HEK293 (cell line): Measurements from ENCODE around the gene CA5B.

Experiments used
- CTCF ChIA-PET: fragments of 350-600 bp; formaldehyde crosslinking; extraction: SDS; loops from one replicate; lab custom pipeline; 2021; ENCODE audit warnings: antibody characterized with exemption; lab: Yijun Ruan, JAX
- POLR2A ChIA-PET: fragments of 300-600 bp; formaldehyde crosslinking; extraction: SDS; loops from one replicate; lab custom pipeline; 2020; ENCODE audit warnings: antibody characterized with exemption, inconsistent platforms; lab: Yijun Ruan, JAX
- H3K27ac ChIP-seq: fragments of 200-500 bp; sonication (Bioruptor generic); 2 replicates; pipeline ENCODE4 v1.5.1; 2014; ENCODE audit warnings: low read depth, low read length, control low read depth, inconsistent platforms; ENCODE audit errors: extremely low read depth
- H3K36me3 ChIP-seq, 2 experiments: fragments of 200-500 bp in 1 of 2; sonication (Bioruptor generic) in 1 of 2; 1 replicate in 1 of 2; 2 replicates in 1 of 2; pipeline ENCODE4 v1.5.1; 2014 to 2017; ENCODE audit warnings: inconsistent platforms in 2 of 2, low read length in 2 of 2; ENCODE audit not compliant: control insufficient read depth in 2 of 2, insufficient read depth in 1 of 2
- H3K4me1 ChIP-seq: fragments of 200-500 bp; sonication (Bioruptor generic); 2 replicates; pipeline ENCODE4 v1.5.1; 2014; ENCODE audit warnings: mild to moderate bottlenecking, low read length, inconsistent platforms; ENCODE audit not compliant: control insufficient read depth, insufficient read depth
- H3K4me3 ChIP-seq: 2 replicates; pipeline ENCODE4 v1.5.1; 2011; ENCODE audit warnings: low read depth, mild to moderate bottlenecking, control low read depth, low read length, moderate library complexity
- H3K9me3 ChIP-seq: fragments of 200-500 bp; sonication (Bioruptor generic); 2 replicates; pipeline ENCODE4 v1.5.1; 2014; ENCODE audit warnings: low read depth, low read length, inconsistent platforms; ENCODE audit not compliant: control insufficient read depth, insufficient read depth
- GLIS2 ChIP-seq: fragments of 450-650 bp; formaldehyde crosslinking; IDR thresholded peaks from 2 replicates; pipeline ENCODE4 v1.5.1; 2016; ENCODE audit warnings: missing biosample characterization, missing genetic modification characterization
- HOXA7 ChIP-seq: sonication (generic); formaldehyde crosslinking; IDR thresholded peaks from 2 replicates; pipeline ENCODE4 v1.8.1; 2022; ENCODE audit warnings: missing genetic modification reagents, borderline replicate concordance
- KLF7 ChIP-seq: fragments of 450-650 bp; formaldehyde crosslinking; IDR thresholded peaks from 2 replicates; pipeline ENCODE4 v1.5.1; 2016; ENCODE audit warnings: missing biosample characterization, missing genetic modification characterization, borderline replicate concordance
- PRDM1 ChIP-seq: fragments of 450-650 bp; formaldehyde crosslinking; IDR thresholded peaks from 2 replicates; pipeline ENCODE4; 2016; ENCODE audit warnings: missing biosample characterization, missing genetic modification characterization
- ZBTB1 ChIP-seq: fragments of 450-650 bp; formaldehyde crosslinking; IDR thresholded peaks from 2 replicates; pipeline ENCODE4 v1.5.1; 2016; ENCODE audit warnings: missing biosample characterization, missing genetic modification characterization
- ZBTB17 ChIP-seq: fragments of 450-650 bp; formaldehyde crosslinking; IDR thresholded peaks from 2 replicates; pipeline ENCODE4 v1.5.1; 2016; ENCODE audit warnings: missing biosample characterization, missing genetic modification characterization
- ZNF202 ChIP-seq: fragments of 450-650 bp; formaldehyde crosslinking; IDR thresholded peaks from 2 replicates; pipeline ENCODE4 v1.5.1; 2016; ENCODE audit warnings: missing biosample characterization, missing genetic modification characterization, borderline replicate concordance
- ZNF37A ChIP-seq: fragments of 450-650 bp; IDR thresholded peaks from 2 replicates; pipeline ENCODE4 v1.5.1; 2018; ENCODE audit warnings: missing biosample characterization, missing genetic modification characterization
- ZNF423 ChIP-seq: fragments of 450-650 bp; formaldehyde crosslinking; IDR thresholded peaks from 2 replicates; pipeline ENCODE4 v1.5.1; 2016; ENCODE audit warnings: missing biosample characterization, missing genetic modification characterization
- ZNF48 ChIP-seq: fragments of 450-650 bp; formaldehyde crosslinking; IDR thresholded peaks from 2 replicates; pipeline ENCODE4 v1.5.1; 2016; ENCODE audit warnings: missing biosample characterization, missing genetic modification characterization
- ZNF558 ChIP-seq: fragments of 450-650 bp; formaldehyde crosslinking; IDR thresholded peaks from 2 replicates; pipeline ENCODE4 v1.5.1; 2016; ENCODE audit warnings: missing biosample characterization, missing genetic modification characterization
- ZNF561 ChIP-seq: fragments of 450-650 bp; IDR thresholded peaks from 2 replicates; pipeline ENCODE4 v1.5.1; 2018; ENCODE audit warnings: missing biosample characterization, missing genetic modification characterization, borderline replicate concordance
- ZNF580 ChIP-seq: fragments of 450-650 bp; formaldehyde crosslinking; IDR thresholded peaks from 2 replicates; pipeline ENCODE4 v1.5.1; 2016; ENCODE audit warnings: missing biosample characterization, missing genetic modification characterization
- ZNF654 ChIP-seq: fragments of 450-650 bp; formaldehyde crosslinking; IDR thresholded peaks from 2 replicates; pipeline ENCODE4 v1.5.1; 2016; ENCODE audit warnings: low read depth, missing biosample characterization, missing genetic modification characterization
- ZNF658 ChIP-seq: fragments of 450-650 bp; formaldehyde crosslinking; IDR thresholded peaks from 2 replicates; pipeline ENCODE4; 2016; ENCODE audit warnings: missing biosample characterization, missing genetic modification characterization
- TF ChIP-seq, protein P1 (sequence below): fragments of 450-650 bp; formaldehyde crosslinking; IDR thresholded peaks from 2 replicates; pipeline ENCODE4 v1.5.1; 2016; ENCODE audit warnings: missing biosample characterization, missing genetic modification characterization, borderline replicate concordance

CA5B gene

GRCh38 chrX:15761564-15762191 is 23.6 kb downstream of the CA5B start:
- CTCF ChIA-PET: interaction anchor here (0.6 to 1.1 kb wide), 9 partner anchors 20 to 368 kb away, joined by 3 to 6 read pairs (median 3); partner anchors contain the start of gene CA5B
- Histone ChIP-seq H3K4me1 (no peaks in the 10 kb centered on the region), H3K4me3 (no peak overlapping the region), H3K27ac (no peak overlapping the region), H3K9me3 (no peaks in the 10 kb centered on the region), H3K36me3 (no peaks in the 10 kb centered on the region)
- POLR2A ChIA-PET: no interaction called here
- TF ChIP-seq ZNF654 (tag by site-specific recombination) (peak; percentile 74), ZNF48 (tag by site-specific recombination) (no peak)

GRCh38 chrX:15769300-15769954 is 31.4 kb downstream of the CA5B start:
- Histone ChIP-seq H3K36me3 (peaks cover 0 to 2% of the 10 kb centered on the region in 2 experiments; a peak in 2 of 3 replicates), H3K9me3 (no peaks in the 10 kb centered on the region), H3K4me3 (no peak overlapping the region), H3K4me1 (no peaks in the 10 kb centered on the region), H3K27ac (no peak overlapping the region)
- ChIA-PET POLR2A (interaction anchor here (0.6 kb wide), 1 partner anchor 10 kb away, joined by 9 read pairs; no protein-coding TSS in a partner anchor), CTCF (no interaction called here)
- TF ChIP-seq PRDM1 (tag by site-specific recombination) (0 out of 2 replicates have a peak, but pooled peaks have one; percentile 20), HOXA7 (CRISPR knock-in tag) (no peak)

- ChIA-PET POLR2A (no interaction called here), CTCF (no interaction called here)
- no peak for TF ChIP-seq ZBTB17 (tag by site-specific recombination)
- no peak for TF ChIP-seq ZNF37A (tag by site-specific recombination)
- TF ChIP-seq GLIS2 (tag by site-specific recombination): no peak
- TF ChIP-seq ZNF423 (tag by site-specific recombination): no peak
- TF ChIP-seq ZNF580 (tag by site-specific recombination): no peak
- TF ChIP-seq ZBTB1 (tag by site-specific recombination): no peak
- no peak overlapping the region for H3K27ac ChIP-seq
- no peaks in the 10 kb centered on the region for H3K4me1 ChIP-seq
- no peaks in the 10 kb centered on the region for H3K9me3 ChIP-seq
- H3K4me3 ChIP-seq: no peak overlapping the region
- H3K36me3 ChIP-seq: peaks cover 20 to 29% of the 10 kb centered on the region in 2 experiments
These were observed 44.1 kb downstream of the CA5B start for GRCh38 chrX:15781961-15782699.

GRCh38 chrX:15785176-15785750 is 47.2 kb downstream of the CA5B start:
- Histone ChIP-seq H3K36me3 (peaks cover 11 to 19% of the 10 kb centered on the region in 2 experiments), H3K27ac (no peak overlapping the region), H3K9me3 (no peaks in the 10 kb centered on the region), H3K4me3 (no peak overlapping the region), H3K4me1 (peaks cover 4% of the 10 kb centered on the region; the same call in 1 of the 2 replicates)
- no peak for TF ChIP-seq ZNF423 (tag by site-specific recombination)
- TF ChIP-seq ZNF202 (tag by site-specific recombination): no peak
- no peak for TF ChIP-seq ZNF558 (tag by site-specific recombination)
- TF ChIP-seq ZNF561: no peak
- TF ChIP-seq, protein P1, sequence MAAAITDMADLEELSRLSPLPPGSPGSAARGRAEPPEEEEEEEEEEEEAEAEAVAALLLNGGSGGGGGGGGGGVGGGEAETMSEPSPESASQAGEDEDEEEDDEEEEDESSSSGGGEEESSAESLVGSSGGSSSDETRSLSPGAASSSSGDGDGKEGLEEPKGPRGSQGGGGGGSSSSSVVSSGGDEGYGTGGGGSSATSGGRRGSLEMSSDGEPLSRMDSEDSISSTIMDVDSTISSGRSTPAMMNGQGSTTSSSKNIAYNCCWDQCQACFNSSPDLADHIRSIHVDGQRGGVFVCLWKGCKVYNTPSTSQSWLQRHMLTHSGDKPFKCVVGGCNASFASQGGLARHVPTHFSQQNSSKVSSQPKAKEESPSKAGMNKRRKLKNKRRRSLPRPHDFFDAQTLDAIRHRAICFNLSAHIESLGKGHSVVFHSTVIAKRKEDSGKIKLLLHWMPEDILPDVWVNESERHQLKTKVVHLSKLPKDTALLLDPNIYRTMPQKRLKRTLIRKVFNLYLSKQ (tag by site-specific recombination): no peak
- TF ChIP-seq ZNF658 (tag by site-specific recombination): no peak
- no peak for TF ChIP-seq KLF7 (tag by site-specific recombination)
- CTCF ChIA-PET: no interaction called here
- POLR2A ChIA-PET: no interaction called here
